ENCODE data around the gene BORCS5. TPM values are rescaled to one million over a fixed set of nuclear protein-coding genes. Genes with fewer than 3 reads are reported as not detected.

The BORCS5 gene
- total and polyA plus RNA-seq, 2 experiments from 2014 or later, result 11.3 to 12.6 TPM

DNA sequence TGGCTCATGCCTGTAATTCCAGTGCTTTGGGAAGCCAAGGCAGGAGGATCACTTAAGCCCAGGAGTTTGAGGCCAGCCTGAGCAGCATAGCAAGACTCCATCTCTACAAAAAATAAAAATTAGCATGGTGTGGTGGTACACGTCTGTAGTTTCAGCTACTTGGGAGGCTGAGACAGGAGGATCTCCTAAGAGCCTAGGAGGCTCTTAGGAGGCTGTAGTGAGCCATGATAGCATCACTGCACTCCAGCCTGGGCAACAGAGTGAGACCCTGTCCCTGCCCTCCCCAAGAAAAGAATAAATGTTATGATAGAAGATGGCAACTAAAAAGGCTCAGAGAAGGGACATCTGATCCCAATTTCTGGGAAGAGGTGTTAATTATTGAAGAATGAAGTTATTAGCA is 3.6 kb upstream of the BORCS5 start:
- Histone ChIP-seq H3K36me3 (ENCODE audit: insufficient read depth) (no peaks in the 10 kb centered on the region), H2AFZ (no peak overlapping the region), H3K4me1 (ENCODE audit: insufficient read depth) (peaks cover 15% of the 10 kb centered on the region), H3K4me2 (no peak overlapping the region), H3F3A (replicated peaks; ENCODE audit: low read depth) (peaks cover 12% of the 10 kb centered on the region; the same call in 1 of the 2 replicates), H4K20me1 (replicated peaks; ENCODE audit: insufficient read depth) (no peaks in the 10 kb centered on the region), H3K27me3 (ENCODE audit: insufficient read depth) (peaks cover 18% of the 10 kb centered on the region; the same call in 1 of the 2 replicates), H3K9me2 (ENCODE audit: insufficient read depth) (no peaks in the 10 kb centered on the region), H3K79me2 (replicated peaks; ENCODE audit: insufficient read depth) (no peaks in the 10 kb centered on the region; the same call in 1 of the 2 replicates), H3K4me3 (no peak overlapping the region), H3K27ac (ENCODE audit: low read depth) (no peak overlapping the region)
- H3K9me3 Mint-ChIP-seq, result no peaks in the 10 kb centered on the region
- H3K4me1 Mint-ChIP-seq, result peaks cover 29% of the 10 kb centered on the region
- H3K27me3 Mint-ChIP-seq (ENCODE audit: insufficient read depth, low read depth, poor library complexity), result peaks cover 2% of the 10 kb centered on the region
- no peaks in the 10 kb centered on the region for H3K36me3 Mint-ChIP-seq (ENCODE audit: low read depth)
- H3K4me3 Mint-ChIP-seq, result no peak overlapping the region
- DNase-seq (ENCODE audit: low spot score) (no peak), ATAC-seq (no peak)
- TF ChIP-seq ZNF462 (CRISPR knock-in tag; IDR thresholded peaks at IDR 0.05) (no peak), POLR2AphosphoS5 (IDR thresholded peaks at IDR 0.05; ENCODE audit: low read depth) (no peak), JUNB (IDR thresholded peaks at IDR 0.05; ENCODE audit: unreplicated experiment) (no peak), ETS1 (IDR thresholded peaks at IDR 0.05) (no peak), EZH2phosphoT487 (IDR thresholded peaks at IDR 0.05; ENCODE audit: unreplicated experiment) (no peak), ZNF114 (CRISPR knock-in tag; IDR thresholded peaks at IDR 0.05) (no peak), STAT1 (IDR thresholded peaks at IDR 0.05; ENCODE audit: unreplicated experiment) (no peak), CREB1 (CRISPR knock-in tag; IDR thresholded peaks at IDR 0.05; ENCODE audit: low read depth) (no peak)
- H3K27ac Mint-ChIP-seq, result no peak overlapping the region
